ENCODE measurements around the gene ADIRF. TPM values are rescaled to one million over a fixed set of nuclear protein-coding genes. Genes with fewer than 3 reads are reported as not detected.

Gene ADIRF
- polyA plus RNA-seq (not detected in 2 replicates), polyA minus RNA-seq (not detected in 2 replicates)

DNA sequence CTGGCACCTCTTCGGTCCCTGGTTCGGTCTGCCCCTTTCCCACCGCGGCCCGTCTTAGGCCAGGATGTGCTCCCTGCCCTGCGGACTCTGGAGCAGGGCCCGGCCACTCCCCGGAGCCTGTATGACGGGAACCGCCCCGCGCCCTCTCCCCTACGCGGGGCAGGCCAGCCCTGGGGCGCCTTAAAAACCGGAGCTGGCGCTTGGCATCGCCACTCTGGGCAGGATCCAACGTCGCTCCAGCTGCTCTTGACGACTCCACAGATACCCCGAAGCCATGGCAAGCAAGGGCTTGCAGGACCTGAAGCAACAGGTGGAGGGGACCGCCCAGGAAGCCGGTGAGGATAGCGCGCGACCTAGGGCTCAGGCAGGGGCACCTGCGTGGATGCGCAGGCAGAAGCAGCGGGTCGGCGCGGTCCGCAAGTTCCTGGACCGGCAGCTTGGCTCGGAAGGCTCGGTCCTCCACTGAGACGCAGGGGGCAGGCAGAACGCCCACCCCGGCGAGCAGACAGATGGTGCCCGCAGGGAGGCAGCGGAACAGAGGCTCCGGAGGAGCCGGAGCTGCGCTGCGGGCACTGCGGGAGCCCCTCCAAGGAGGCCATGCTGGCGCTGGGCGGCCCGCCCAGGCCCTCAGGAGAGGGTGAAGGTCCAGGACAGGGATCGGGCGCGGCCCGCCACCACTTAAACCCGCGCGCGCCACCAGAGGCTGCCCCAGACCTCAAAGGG lies at the start of gene ADIRF:
ADIRF (plus strand) TSS at position 212 of the 723 bp plus-strand sequence; CDS start at position 275, 63 bp downstream.
- H4K20me1 ChIP-seq (ENCODE audit: insufficient read depth): no peaks in the 10 kb centered on the region
- H3F3A ChIP-seq (ENCODE audit: insufficient read depth, low read length, poor library complexity, severe bottlenecking): no peaks in the 10 kb centered on the region
- no peak within 1 kb of the TSS for H3K4me3 ChIP-seq (ENCODE audit: low read length)
- peaks cover 17% of the 10 kb centered on the region for H3K27me3 ChIP-seq (ENCODE audit: insufficient read depth, low read depth, low read length)
- no peaks in the 10 kb centered on the region for H3K36me3 ChIP-seq (ENCODE audit: insufficient read depth, low read length)
- H3K27ac ChIP-seq (ENCODE audit: low read length): no peak within 1 kb of the TSS
- no peak within 1 kb of the TSS for H3K4me2 ChIP-seq (ENCODE audit: low read length)
- H3K79me2 ChIP-seq (replicated peaks; ENCODE audit: insufficient read depth, low read length): no peaks in the 10 kb centered on the region
- H2AFZ ChIP-seq (ENCODE audit: low read depth, low read length): no peak within 1 kb of the TSS
- H3K9ac ChIP-seq (ENCODE audit: low read length): no peak within 1 kb of the TSS
- TF ChIP-seq SMC3 (conservative IDR thresholded peaks at IDR 0.05; ENCODE audit: poor library complexity) (no peak), POLR2AphosphoS5 (IDR thresholded peaks at IDR 0.05) (no peak), RAD21 (conservative IDR thresholded peaks at IDR 0.05) (no peak), TAF1 (IDR thresholded peaks at IDR 0.05; ENCODE audit: low read depth) (no peak), EP300 (conservative IDR thresholded peaks at IDR 0.05; ENCODE audit: poor library complexity, severe bottlenecking) (no peak), EZH2 (IDR thresholded peaks at IDR 0.05; ENCODE audit: borderline replicate concordance, insufficient read depth, low read length, poor library complexity, severe bottlenecking) (no peak), MXI1 (conservative IDR thresholded peaks at IDR 0.05; ENCODE audit: poor library complexity, severe bottlenecking) (no peak)
- TF ChIP-seq, protein P1, sequence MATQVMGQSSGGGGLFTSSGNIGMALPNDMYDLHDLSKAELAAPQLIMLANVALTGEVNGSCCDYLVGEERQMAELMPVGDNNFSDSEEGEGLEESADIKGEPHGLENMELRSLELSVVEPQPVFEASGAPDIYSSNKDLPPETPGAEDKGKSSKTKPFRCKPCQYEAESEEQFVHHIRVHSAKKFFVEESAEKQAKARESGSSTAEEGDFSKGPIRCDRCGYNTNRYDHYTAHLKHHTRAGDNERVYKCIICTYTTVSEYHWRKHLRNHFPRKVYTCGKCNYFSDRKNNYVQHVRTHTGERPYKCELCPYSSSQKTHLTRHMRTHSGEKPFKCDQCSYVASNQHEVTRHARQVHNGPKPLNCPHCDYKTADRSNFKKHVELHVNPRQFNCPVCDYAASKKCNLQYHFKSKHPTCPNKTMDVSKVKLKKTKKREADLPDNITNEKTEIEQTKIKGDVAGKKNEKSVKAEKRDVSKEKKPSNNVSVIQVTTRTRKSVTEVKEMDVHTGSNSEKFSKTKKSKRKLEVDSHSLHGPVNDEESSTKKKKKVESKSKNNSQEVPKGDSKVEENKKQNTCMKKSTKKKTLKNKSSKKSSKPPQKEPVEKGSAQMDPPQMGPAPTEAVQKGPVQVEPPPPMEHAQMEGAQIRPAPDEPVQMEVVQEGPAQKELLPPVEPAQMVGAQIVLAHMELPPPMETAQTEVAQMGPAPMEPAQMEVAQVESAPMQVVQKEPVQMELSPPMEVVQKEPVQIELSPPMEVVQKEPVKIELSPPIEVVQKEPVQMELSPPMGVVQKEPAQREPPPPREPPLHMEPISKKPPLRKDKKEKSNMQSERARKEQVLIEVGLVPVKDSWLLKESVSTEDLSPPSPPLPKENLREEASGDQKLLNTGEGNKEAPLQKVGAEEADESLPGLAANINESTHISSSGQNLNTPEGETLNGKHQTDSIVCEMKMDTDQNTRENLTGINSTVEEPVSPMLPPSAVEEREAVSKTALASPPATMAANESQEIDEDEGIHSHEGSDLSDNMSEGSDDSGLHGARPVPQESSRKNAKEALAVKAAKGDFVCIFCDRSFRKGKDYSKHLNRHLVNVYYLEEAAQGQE (IDR thresholded peaks at IDR 0.05; ENCODE audit: borderline replicate concordance): no peak
- TF ChIP-seq, protein P2, sequence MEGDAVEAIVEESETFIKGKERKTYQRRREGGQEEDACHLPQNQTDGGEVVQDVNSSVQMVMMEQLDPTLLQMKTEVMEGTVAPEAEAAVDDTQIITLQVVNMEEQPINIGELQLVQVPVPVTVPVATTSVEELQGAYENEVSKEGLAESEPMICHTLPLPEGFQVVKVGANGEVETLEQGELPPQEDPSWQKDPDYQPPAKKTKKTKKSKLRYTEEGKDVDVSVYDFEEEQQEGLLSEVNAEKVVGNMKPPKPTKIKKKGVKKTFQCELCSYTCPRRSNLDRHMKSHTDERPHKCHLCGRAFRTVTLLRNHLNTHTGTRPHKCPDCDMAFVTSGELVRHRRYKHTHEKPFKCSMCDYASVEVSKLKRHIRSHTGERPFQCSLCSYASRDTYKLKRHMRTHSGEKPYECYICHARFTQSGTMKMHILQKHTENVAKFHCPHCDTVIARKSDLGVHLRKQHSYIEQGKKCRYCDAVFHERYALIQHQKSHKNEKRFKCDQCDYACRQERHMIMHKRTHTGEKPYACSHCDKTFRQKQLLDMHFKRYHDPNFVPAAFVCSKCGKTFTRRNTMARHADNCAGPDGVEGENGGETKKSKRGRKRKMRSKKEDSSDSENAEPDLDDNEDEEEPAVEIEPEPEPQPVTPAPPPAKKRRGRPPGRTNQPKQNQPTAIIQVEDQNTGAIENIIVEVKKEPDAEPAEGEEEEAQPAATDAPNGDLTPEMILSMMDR (IDR thresholded peaks at IDR 0.05; ENCODE audit: poor library complexity, severe bottlenecking): no peak
- H3K9me2 ChIP-seq (ENCODE audit: insufficient read depth, low read length): no peaks in the 10 kb centered on the region
- H3K9me3 ChIP-seq (ENCODE audit: low read length): no peaks in the 10 kb centered on the region

DNA sequence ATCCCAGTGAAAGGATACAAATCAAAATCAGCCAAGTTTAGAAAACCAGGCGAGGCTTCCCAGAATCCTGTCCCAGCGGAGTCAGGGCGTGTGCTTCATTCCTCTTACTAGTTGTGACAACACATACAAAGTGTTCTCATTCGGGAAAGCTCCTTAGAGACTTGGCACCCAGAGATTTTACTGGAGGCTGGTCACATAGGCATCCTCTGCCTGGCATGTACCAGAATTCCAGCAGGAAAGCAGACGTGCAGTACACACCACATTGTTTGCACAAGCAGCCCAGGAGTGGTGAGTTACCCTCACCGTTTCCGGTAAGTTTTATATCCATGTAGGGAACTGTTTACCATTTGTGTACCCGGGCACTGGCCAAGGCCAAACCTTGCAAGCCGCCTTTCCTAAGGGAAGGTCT lies 45.7 kb upstream of the ADIRF start:
- no peaks in the 10 kb centered on the region for H3K36me3 ChIP-seq (ENCODE audit: insufficient read depth, low read length)
- H3K9me3 ChIP-seq (ENCODE audit: low read length): no peaks in the 10 kb centered on the region
- no peak overlapping the region for H3K4me3 ChIP-seq (ENCODE audit: low read length)
- no peaks in the 10 kb centered on the region for H3F3A ChIP-seq (ENCODE audit: insufficient read depth, low read length, poor library complexity, severe bottlenecking)
- H3K9me2 ChIP-seq (ENCODE audit: insufficient read depth, low read length): no peaks in the 10 kb centered on the region
- no peak overlapping the region for H3K27ac ChIP-seq (ENCODE audit: low read length)
- H3K9ac ChIP-seq (ENCODE audit: low read length): no peak overlapping the region
- no peaks in the 10 kb centered on the region for H3K27me3 ChIP-seq (ENCODE audit: insufficient read depth, low read depth, low read length)
- H2AFZ ChIP-seq (ENCODE audit: low read depth, low read length): no peak overlapping the region
- H4K20me1 ChIP-seq (ENCODE audit: insufficient read depth): no peaks in the 10 kb centered on the region
- H3K4me2 ChIP-seq (ENCODE audit: low read length): no peak overlapping the region
- H3K79me2 ChIP-seq (replicated peaks; ENCODE audit: insufficient read depth, low read length): no peaks in the 10 kb centered on the region
- TF ChIP-seq TAF1 (IDR thresholded peaks at IDR 0.05; ENCODE audit: low read depth) (no peak), EP300 (conservative IDR thresholded peaks at IDR 0.05; ENCODE audit: poor library complexity, severe bottlenecking) (no peak), EZH2 (IDR thresholded peaks at IDR 0.05; ENCODE audit: borderline replicate concordance, insufficient read depth, low read length, poor library complexity, severe bottlenecking) (no peak), SMC3 (conservative IDR thresholded peaks at IDR 0.05; ENCODE audit: poor library complexity) (no peak), POLR2AphosphoS5 (IDR thresholded peaks at IDR 0.05) (no peak), MXI1 (conservative IDR thresholded peaks at IDR 0.05; ENCODE audit: poor library complexity, severe bottlenecking) (no peak), RAD21 (conservative IDR thresholded peaks at IDR 0.05) (no peak)
- TF ChIP-seq, protein P2 (IDR thresholded peaks at IDR 0.05; ENCODE audit: poor library complexity, severe bottlenecking): no peak
- TF ChIP-seq, protein P1 (IDR thresholded peaks at IDR 0.05; ENCODE audit: borderline replicate concordance): no peak
